BE2C (cell line): ENCODE measurements around the gene ADPRHL1.

Experiments
- DNase-seq: peaks from one replicate; pipeline ENCODE4 v3.0.0-alpha.2; 2020
- H3K27me3 ChIP-seq: fragments of 250-450 bp; sonication (Bioruptor Pico); 2 replicates; pipeline ENCODE4 v1.5.1; 2020; ENCODE audit warnings: mild to moderate bottlenecking
- H3K36me3 ChIP-seq: fragments of 250-450 bp; sonication (Bioruptor Pico); 2 replicates; pipeline ENCODE4 v1.5.1; 2020; ENCODE audit warnings: mild to moderate bottlenecking
- H3K4me1 ChIP-seq: fragments of 250-450 bp; sonication (Bioruptor Pico); 2 replicates; pipeline ENCODE4 v1.5.1; 2020
- H3K4me3 ChIP-seq: 2 replicates; pipeline ENCODE4 v1.5.1; 2011; ENCODE audit warnings: low read depth, low read length
- H3K9me3 ChIP-seq: fragments of 250-450 bp; sonication (Bioruptor Pico); 2 replicates; pipeline ENCODE4 v1.5.1; 2020
- CTCF ChIP-seq: IDR thresholded peaks from 2 replicates; pipeline ENCODE4 v1.5.1; 2012; ENCODE audit warnings: mild to moderate bottlenecking, low read depth, low read length

The ADPRHL1 gene

GRCh38 chr13:113448885-113449692 lies 4.2 kb downstream of the ADPRHL1 start:
- H3K4me3 ChIP-seq = no peak overlapping the region
- no peaks in the 10 kb centered on the region for H3K9me3 ChIP-seq
- TF ChIP-seq CTCF = no peak
- H3K4me1 ChIP-seq = peaks cover 21% of the 10 kb centered on the region
- H3K36me3 ChIP-seq = peaks cover 9% of the 10 kb centered on the region
- no peaks in the 10 kb centered on the region for H3K27me3 ChIP-seq
- DNase-seq = no peak

GRCh38 chr13:113448545-113448884 lies 4.8 kb downstream of the ADPRHL1 start:
- H3K4me1 ChIP-seq = peaks cover 17% of the 10 kb centered on the region
- no peak overlapping the region for H3K4me3 ChIP-seq
- no peaks in the 10 kb centered on the region for H3K27me3 ChIP-seq
- TF ChIP-seq CTCF = no peak
- no peaks in the 10 kb centered on the region for H3K9me3 ChIP-seq
- peaks cover 7% of the 10 kb centered on the region for H3K36me3 ChIP-seq
- no peak for DNase-seq

- H3K4me1 ChIP-seq = peaks cover 15% of the 10 kb centered on the region
- H3K36me3 ChIP-seq = peaks cover 4% of the 10 kb centered on the region
- H3K27me3 ChIP-seq = no peaks in the 10 kb centered on the region
- no peak for TF ChIP-seq CTCF
- H3K4me3 ChIP-seq = no peak overlapping the region
- DNase-seq = no peak
- no peaks in the 10 kb centered on the region for H3K9me3 ChIP-seq
Measured at GRCh38 chr13:113447596-113447995, 5.7 kb downstream of the ADPRHL1 start.

- no peak for DNase-seq
- no peak for TF ChIP-seq CTCF
- peaks cover 15% of the 10 kb centered on the region for H3K4me1 ChIP-seq
Measured at GRCh38 chr13:113446488-113446854, 6.8 kb downstream of the ADPRHL1 start.

GRCh38 chr13:113445791-113446487 lies 7.3 kb downstream of the ADPRHL1 start:
- no peaks in the 10 kb centered on the region for H3K27me3 ChIP-seq
- H3K9me3 ChIP-seq = no peaks in the 10 kb centered on the region
- H3K4me3 ChIP-seq = no peak overlapping the region
- peak; percentile 8 for DNase-seq
- peaks cover 11% of the 10 kb centered on the region for H3K4me1 ChIP-seq
- TF ChIP-seq CTCF = no peak
- peaks cover 4% of the 10 kb centered on the region for H3K36me3 ChIP-seq

More at GRCh38 chr13:113446488-113446854, 6.8 kb downstream of the ADPRHL1 start:
- Histone ChIP-seq H3K36me3 (peaks cover 4% of the 10 kb centered on the region), H3K27me3 (no peaks in the 10 kb centered on the region), H3K4me3 (no peak overlapping the region), H3K9me3 (no peaks in the 10 kb centered on the region)

GRCh38 chr13:113443991-113444390 lies 9.3 kb downstream of the ADPRHL1 start:
- H3K4me3 ChIP-seq = no peak overlapping the region
- DNase-seq = no peak
- H3K9me3 ChIP-seq = no peaks in the 10 kb centered on the region
- no peaks in the 10 kb centered on the region for H3K4me1 ChIP-seq
- H3K27me3 ChIP-seq = no peaks in the 10 kb centered on the region
- H3K36me3 ChIP-seq = peaks cover 4% of the 10 kb centered on the region
- no peak for TF ChIP-seq CTCF
